SU-DHL-6 (cell line): ENCODE results near the gene S100A14.
"Not testable (repeated sequence)": the region's sequence is repeated elsewhere in the genome, so short reads cannot be mapped to it uniquely, and the experiment has no call there.

Experiments used
- CTCF ChIP-seq: fragments of 200-600 bp; sonication (generic); IDR thresholded peaks from one replicate; pipeline ENCODE4 v1.5.1; 2017; ENCODE audit warnings: antibody characterized with exemption, mild to moderate bottlenecking, low read length, moderate library complexity; ENCODE audit not compliant: insufficient read depth, poor library complexity, severe bottlenecking
- EZH2phosphoT487 ChIP-seq: fragments of 200-600 bp; sonication (generic), shearing (Covaris generic); conservative IDR thresholded peaks from 2 replicates; pipeline ENCODE4 v1.6.1; 2018; ENCODE audit warnings: mild to moderate bottlenecking, antibody characterized with exemption, low read length, moderate library complexity, mixed read lengths

- not testable (repeated sequence) for TF ChIP-seq CTCF, EZH2phosphoT487
Observed at GRCh38 chr1:153575497-153575896, 40.6 kb downstream of the S100A14 start.
